Left colon (tissue), 2 donors: Measurements from ENCODE around the gene OPCML. TPM values are rescaled to one million over a fixed set of nuclear protein-coding genes. Genes with fewer than 3 reads are reported as not detected.

Experiments
- ATAC-seq: fragments of 200-7000 bp; cut with Tn5 transposase; one replicate; pipeline ENCODE4 v1.9.1; 2020; ENCODE audit warnings: mild to moderate bottlenecking, moderate library complexity
- DNase-seq, 2 donors: peaks; one replicate each; pipeline ENCODE4 v3.0.0-alpha.2; 2020
- intact Hi-C, 2 donors: fragments of 100-400 bp; cut with DNase I in 1 of 2; cut with micrococcal nuclease in 1 of 2; formaldehyde crosslinking; loops; one replicate each; pipeline versions ENCODE4 v1.11.2 to v1.14.0; 2022; cut with DNase I, micrococcal nuclease
- total RNA-seq, 2 donors: library from RNA; stranded (reverse); fragmentation: NEBNext Ultra II Directional; extraction: Animal tissue kit (Norgen Biotek cat#: 25700); gene quantifications; one replicate each; pipeline ENCODE4 v1.2.1, GENCODE V29; 2021
- donor health status: DM: no; HTN: no; CAD: no.
- donor health status: DM: yes; HTN: yes; CAD: no.

Gene OPCML
- total RNA-seq, 2 donors from 2014 or later = 0.06 to 0.11 TPM

DNA sequence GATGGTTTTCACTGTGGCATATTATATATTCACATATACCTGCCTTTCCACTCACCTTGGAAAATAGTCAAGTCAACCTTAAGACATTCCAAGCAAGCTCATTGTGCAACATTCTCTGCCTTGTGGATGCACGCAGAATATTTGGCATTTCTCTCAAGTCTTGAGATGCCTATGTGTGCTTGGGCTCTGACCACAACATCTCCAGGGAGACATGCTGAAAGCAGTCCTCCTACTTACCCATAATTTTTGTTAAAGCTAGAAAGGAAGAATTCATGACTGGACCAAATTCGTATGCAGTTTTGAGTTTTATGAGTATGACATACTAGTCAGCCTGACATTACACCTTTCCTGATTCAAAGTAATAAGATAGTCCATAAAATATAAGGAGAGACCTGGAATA lies 684.0 kb downstream of the OPCML start:
- ATAC-seq (no peak), DNase-seq (no peak)
- intact Hi-C loops = no loop called here

DNA sequence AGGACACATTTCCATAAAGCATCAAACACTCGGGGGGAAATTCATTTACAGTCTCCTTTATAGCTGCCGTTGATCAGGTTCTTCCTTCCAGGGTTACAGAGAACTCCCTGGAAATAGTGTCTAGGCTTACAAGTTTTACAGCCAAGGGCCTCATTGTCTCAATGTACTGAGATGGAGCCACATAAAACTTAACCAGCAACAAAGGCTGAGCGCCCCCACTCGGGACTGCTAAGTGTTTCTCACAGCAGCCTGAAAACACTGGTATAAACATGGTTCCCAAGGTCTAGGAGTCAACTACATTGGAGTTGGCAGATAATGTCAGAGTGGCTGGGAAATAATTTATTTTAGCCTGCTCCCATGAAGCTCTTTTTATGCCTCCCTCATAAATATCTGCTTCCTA lies 686.2 kb downstream of the OPCML start:
- no peak for DNase-seq
- intact Hi-C loops = no loop called here
- ATAC-seq = no peak

DNA sequence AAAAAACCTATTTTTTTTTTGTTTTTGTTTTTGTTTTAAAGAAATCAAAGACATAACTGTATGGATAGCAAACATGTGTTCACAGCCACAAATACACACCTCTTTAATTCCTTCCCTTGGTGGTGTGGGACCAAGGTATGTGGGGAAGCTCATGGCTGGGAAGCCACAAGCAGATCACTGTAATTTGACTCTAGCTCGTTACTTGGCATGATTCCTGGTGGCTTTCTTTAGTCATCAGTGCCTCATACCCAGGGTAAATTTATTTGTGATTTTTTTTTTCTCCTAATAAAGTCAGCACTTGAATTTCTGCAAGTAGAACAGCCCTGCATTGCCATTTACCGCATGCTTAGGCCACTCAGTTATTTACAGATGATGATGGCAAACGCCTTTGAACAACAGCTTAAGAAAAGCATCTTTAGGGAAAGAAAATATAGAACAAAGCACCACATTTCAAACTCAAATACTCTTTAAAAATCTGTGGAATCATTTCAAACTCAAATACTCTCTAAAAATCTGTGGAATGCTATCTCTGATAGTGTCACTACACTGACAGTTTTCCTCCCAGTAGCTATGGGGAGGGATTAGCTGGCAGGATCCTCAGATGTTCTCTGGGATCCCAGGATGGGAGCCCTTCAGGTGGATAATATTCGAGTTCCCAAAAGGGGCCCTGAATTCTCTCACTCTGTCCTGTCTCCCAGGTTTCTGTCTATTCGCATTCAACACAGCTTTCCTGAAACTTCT lies 687.2 kb downstream of the OPCML start:
- no peak for ATAC-seq
- intact Hi-C loops = no loop called here

GRCh38 chr11:132840660-132841059 lies 691.6 kb downstream of the OPCML start:
- intact Hi-C loops = no loop called here
- DNase-seq (no peak), ATAC-seq (no peak)

More for the DNA sequence above, 687.2 kb downstream of the OPCML start:
- no peak for DNase-seq

DNA sequence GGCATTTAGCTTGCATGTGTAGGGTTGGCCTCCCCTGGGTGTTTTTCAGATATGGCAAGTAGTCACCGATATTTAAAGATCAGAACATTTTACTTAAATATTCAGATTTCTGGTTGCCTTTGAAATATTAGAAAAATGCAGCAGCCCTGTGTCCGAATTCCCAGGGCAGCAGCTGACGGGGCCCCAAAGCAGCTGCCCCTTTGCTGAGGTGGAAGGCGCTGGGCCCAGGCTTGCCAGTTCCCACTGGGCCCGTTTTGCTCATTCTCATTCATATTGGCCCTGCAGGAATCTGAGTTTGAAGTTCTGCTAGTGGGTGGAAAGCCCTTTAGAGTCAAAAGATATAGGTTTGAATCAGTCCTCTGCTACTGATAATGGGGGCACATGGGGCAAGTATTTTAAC lies 692.1 kb downstream of the OPCML start:
- intact Hi-C loops = no loop called here
- ATAC-seq (no peak), DNase-seq (no peak)

- intact Hi-C loops = no loop called here
- DNase-seq (no peak), ATAC-seq (no peak)
Observed at GRCh38 chr11:132839236-132839945, 692.9 kb downstream of the OPCML start.

DNA sequence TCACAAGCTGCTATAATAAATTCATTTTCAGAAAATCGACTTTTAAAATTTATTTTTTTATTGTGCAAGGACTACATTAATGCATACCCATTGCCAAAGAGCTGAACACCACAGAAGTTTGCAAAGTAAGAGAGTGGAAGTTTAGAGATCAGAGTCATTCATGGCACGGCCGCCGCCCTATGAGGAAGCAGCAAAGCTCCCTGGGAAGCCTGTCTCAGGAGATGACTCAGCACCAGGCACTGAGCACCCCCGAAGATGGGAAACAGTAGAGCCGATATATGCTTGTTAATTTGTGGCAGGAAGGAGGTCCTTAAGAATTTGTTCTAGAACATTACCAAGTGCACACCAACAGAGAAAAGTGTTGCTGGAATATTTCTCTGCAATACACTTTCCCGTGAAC lies 693.7 kb downstream of the OPCML start:
- ATAC-seq = no peak
- intact Hi-C loops = no loop called here
- DNase-seq = no peak

DNA sequence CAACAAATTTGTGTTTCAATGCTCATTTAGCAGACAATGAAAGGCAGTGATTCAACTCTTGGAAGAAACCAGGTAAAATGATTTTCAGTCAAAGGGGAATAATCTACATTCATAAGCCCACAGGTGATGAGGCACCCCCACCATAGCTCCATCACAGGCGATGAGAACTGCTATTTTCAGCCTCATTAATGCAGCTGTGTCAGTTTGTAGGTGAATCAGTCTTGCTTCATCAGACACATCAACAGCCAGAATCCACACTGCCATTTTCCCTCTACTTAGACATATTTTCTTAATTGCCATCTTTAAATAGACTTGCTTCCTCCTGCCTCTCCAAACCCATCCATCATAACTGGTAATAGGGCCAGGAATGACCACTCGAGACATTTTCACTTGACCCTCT lies 701.0 kb downstream of the OPCML start:
- ATAC-seq = no peak
- no peak for DNase-seq
- intact Hi-C loops = no loop called here

DNA sequence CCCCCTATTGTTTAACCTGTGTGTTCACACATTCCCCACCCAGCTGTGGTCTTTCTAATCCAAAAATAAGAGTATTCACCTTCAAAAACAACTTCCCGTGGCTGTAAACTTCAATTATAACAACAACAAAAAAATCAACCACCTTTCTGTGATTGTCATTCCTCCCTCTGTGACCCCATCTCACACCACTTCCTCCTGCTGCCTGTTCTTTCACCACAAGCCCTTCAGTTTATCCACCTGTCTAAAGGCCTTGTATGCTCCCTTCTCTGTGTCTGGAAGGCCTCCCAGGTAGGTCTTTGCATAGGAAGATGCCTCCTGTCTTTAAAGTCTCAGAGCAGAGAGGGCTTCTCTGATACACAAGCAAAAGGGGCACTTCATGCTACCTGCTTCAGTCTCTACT lies 707.7 kb downstream of the OPCML start:
- intact Hi-C loops = no loop called here
- ATAC-seq (no peak), DNase-seq (no peak)

- intact Hi-C loops = no loop called here
- no peak for DNase-seq
- ATAC-seq = no peak
Observed at GRCh38 chr11:132822276-132822675, 710.0 kb downstream of the OPCML start.

DNA sequence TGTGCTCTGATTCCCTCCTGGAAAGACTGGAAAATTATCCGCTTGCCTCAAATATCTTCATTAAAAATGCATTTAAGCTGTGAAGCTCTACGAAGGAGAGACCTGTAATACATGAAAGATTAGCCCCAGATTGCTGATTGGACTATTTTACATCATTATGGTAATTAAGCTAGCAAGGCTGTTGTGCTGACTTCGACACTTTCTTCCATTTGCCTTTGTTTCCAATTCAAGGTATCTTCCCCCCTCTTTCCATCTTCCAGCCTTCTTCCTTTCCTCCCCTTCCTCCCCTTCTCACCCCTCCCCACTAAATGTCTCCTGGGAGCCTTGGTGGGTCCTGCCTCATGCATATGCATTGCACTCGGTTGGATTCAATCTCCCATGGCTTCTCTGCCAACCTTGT lies 710.8 kb downstream of the OPCML start:
- no peak for ATAC-seq
- no peak for DNase-seq
- intact Hi-C loops = no loop called here

- no peak for ATAC-seq
- no peak for DNase-seq
- intact Hi-C loops = no loop called here
Observed at GRCh38 chr11:132821014-132821413, 711.3 kb downstream of the OPCML start.

- ATAC-seq (no peak), DNase-seq (no peak)
- intact Hi-C loops = no loop called here
Observed at GRCh38 chr11:132818951-132819350, 713.4 kb downstream of the OPCML start.

DNA sequence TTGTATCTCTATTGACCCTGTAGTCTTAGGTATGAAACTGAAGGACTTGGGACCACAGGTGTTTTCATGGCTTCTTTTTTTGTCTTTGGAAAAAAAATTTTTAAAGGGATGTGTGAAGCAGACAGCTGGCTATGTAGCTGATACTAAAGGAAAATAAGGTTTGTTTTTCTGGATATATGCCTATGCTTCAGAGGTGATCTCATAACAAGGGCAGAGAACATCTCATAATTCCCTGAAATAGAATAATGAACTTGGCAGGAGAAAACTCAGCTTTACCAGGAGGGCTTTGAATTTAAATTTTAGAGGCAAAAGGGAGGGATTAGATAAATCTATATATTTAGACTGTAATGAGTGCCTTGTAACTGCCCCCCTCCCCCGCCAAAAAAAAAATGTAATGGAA lies 714.9 kb downstream of the OPCML start:
- ATAC-seq = no peak
- intact Hi-C loops = no loop called here
- no peak for DNase-seq

DNA sequence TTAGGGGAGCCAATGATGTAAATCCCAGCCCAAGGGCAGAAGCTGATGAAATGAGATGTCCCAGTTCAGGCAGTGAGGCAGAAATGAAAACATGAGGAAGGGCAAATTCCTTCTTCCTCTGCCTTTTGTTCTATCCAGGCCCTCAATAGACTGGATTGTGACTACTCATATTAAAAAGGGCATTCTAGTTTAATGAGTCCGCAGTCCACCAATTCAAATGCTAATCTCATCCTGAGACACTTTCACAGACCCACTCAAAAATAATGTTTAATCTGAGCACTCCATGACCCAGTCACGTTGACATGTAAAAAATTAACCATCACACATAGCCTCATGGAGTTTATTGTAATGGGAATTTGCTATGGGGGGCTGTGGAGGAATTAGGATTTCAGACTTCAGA lies 717.9 kb downstream of the OPCML start:
- no peak for ATAC-seq
- DNase-seq = no peak
- intact Hi-C loops = no loop called here

DNA sequence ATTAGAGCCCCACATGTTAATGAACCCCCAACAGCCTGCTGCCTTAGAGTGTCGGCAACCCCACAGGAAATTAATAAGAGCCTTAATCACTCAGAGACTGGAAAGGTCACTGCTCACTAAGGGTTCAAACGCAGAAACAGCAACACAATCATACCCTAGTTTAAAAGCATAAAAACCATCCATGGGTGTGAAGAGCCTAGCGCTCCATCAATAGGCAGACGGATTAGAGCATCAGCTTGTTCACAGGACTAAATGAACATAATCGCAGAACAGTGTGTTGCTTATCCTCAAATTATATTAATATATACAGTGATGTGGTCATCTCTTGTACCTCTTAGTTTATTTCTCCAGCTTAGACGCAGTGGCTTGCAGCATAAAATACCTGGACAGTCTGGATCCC lies 720.7 kb downstream of the OPCML start:
- ATAC-seq (no peak), DNase-seq (no peak)

DNA sequence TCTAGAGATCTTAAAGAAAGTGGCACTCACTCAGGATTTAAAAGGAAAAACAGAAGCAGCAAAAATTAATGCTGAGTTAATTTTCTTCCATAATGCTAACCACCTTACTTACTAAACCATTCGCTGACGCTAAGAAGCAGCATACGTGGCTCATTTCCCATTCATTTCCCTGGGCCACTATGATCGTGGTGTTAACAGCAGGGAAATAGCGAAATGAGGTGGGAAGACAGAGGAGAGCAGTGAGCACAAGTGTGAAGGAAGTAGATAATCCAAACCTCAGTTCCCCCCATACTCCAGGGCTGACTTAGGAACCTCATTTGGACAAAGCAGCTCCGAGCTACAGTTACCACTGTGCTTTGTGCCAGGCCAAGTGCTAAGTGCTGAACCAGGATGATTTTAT lies 723.2 kb downstream of the OPCML start:
- DNase-seq (no peak), ATAC-seq (no peak)
- intact Hi-C loops = no loop called here

More for the DNA sequence above, 720.7 kb downstream of the OPCML start:
- intact Hi-C loops = no loop called here

DNA sequence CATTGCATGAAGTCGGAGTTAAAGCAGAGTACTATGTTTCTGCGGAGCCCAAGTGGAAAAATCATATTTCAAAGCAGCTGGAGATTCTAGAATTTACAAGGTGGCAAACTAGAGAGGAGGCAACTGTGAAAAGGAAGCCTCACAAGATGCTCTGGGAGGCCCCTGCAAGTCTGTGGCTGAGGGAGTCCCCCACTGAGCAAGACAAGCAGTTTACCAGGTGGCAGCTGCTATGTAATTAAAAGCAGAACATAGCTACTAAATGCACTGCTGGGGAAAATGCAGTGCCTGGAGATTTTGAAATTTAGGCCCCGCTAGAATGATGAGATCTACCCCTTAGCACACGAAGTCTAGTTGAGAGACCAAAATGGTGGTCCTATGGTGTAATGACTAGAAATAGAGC lies 728.0 kb downstream of the OPCML start:
- no peak for ATAC-seq
- DNase-seq = no peak
- intact Hi-C loops = no loop called here

- DNase-seq = no peak
- ATAC-seq = no peak
- intact Hi-C loops = no loop called here
Observed at GRCh38 chr11:132803436-132803835, 728.9 kb downstream of the OPCML start.

DNA sequence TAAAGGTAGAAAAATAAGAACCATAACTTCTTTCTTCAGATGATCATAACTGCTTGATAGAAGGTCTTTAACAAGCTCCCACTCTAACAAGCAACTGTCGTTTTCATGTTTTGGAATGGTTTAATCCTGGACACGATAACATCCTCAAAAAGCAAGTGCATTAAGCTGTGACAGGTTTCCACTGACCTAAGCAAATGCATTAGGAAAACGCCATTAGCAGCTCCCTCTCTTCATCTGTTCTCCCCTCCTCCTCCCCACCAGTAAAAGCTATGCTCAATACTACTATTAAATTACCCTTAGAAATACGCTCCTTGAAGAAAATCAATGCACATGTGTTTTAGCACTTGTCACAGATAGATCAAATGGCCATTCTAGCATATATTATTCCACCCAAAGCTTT lies 729.4 kb downstream of the OPCML start:
- ATAC-seq = no peak
- intact Hi-C loops = no loop called here
- no peak for DNase-seq

DNA sequence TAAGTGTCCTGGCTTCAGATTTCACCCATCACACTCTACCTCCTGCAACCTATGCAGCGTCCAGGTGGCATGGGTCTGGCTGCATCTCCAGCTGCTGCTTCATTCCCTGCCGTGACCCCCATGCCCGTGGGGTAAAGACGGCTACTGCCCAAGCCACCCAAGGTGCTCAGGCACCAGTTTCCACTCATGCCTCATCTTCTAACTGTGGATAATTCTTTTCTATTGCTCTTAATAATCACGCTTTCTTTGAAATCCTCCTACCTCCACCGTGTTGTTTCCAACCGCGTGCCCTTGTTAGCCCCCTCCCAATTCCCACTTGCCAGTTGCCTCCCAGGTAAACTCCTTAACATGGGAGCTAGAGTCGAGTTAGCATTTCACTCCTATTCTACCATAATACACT lies 738.5 kb downstream of the OPCML start:
- ATAC-seq (no peak), DNase-seq (no peak)
- intact Hi-C loops = no loop called here
